NCI-H2107 (cell line): Measurements from ENCODE around the gene PYCARD.
A peak's percentile ranks its signal among the peaks of the same experiment; 100 is the strongest.
"Not testable (repeated sequence)": the region's sequence is repeated elsewhere in the genome, so short reads cannot be mapped to it uniquely, and the experiment has no call there.

Experiments
- DNase-seq: peaks from one replicate; lab custom pipeline; 2025; lab: John Stamatoyannopoulos, UW

Gene PYCARD

DNA sequence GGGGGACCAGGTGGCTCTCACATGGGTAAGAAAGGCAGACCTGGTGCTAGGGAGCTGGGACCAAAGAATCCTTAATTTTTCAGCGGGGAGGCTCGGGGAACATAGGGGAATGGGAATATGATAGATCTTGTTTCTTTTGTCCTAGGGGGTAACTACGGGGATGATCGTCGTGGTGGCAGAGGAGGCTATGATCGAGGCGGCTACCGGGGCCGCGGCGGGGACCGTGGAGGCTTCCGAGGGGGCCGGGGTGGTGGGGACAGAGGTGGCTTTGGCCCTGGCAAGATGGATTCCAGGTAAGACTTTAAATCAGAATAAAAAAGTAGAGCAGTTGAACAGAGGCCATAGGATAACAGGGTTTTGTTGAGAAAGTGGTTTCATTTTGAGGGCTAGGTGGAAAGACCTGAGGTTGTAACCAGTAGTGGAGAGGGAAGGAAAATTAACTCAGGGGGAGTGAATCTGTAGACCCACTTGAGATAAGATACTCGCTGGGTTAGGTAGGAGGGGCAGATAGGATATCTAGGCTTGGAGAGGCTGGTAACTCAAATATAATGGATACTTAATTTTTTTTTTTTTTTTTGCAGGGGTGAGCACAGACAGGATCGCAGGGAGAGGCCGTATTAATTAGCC is 11.6 kb downstream of the PYCARD start:
- no peak for DNase-seq

- DNase-seq = no peak
These were observed 12.5 kb downstream of the PYCARD start for GRCh38 chr16:31190061-31190460.

DNA sequence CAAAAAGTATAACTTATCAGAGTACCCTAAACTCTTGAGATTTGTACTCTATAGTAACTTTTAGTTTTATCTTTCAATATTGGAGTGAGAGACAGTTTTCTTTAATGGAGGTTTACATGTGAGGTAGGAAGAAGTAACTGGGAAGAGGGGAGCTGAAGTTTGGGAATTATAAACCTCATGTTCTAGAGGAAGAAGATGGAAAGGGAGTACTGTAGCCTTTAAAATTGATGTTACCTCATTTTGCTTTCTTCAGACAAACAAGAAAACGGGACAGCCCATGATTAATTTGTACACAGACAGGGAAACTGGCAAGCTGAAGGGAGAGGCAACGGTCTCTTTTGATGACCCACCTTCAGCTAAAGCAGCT is 13.2 kb downstream of the PYCARD start:
- no peak for DNase-seq

- no peak for DNase-seq
These were observed 13.8 kb downstream of the PYCARD start for GRCh38 chr16:31188450-31189411.

DNA sequence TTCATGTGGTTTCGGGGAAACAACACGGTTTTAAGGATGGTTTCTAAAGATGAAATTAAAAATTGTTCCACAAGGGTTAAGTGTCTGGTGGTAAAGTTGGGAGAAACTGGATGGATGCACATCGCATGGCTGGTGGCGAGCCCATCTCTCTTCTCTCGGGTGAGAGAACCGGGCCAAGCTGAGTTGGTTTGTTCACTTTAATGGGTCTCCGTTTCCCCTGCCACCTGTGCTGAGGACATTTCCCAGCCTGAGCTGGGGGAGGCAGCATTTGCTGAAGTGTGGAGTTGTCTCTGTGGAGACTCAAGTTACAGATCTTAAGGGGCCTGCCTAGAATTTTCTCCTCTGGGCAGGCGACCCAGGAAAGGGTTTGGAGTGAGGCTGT is 14.8 kb downstream of the PYCARD start:
- no peak for DNase-seq

- DNase-seq = no peak
These were observed 15.4 kb downstream of the PYCARD start for GRCh38 chr16:31186930-31187807.

- DNase-seq = no peak
These were observed 16.4 kb downstream of the PYCARD start for GRCh38 chr16:31186176-31186575.

DNA sequence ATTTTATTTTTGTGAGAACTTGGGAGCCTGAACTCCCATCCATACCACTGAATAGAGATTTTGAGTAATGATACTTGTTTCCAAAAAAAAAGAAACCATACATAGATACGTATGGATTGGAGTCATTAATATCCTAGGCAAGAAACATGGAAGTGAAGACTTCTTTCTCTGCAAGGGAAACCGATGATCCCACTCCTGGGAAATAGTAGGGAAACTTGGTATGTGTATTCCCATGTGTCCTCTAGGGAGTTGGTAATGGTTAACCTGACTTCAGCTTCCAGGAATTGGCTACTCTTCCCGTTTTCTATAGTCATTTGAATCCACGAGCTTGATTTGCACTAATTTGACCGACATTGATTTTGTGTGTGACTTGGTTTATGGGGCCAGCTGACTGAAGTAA is 17.2 kb downstream of the PYCARD start:
- no peak for DNase-seq

DNA sequence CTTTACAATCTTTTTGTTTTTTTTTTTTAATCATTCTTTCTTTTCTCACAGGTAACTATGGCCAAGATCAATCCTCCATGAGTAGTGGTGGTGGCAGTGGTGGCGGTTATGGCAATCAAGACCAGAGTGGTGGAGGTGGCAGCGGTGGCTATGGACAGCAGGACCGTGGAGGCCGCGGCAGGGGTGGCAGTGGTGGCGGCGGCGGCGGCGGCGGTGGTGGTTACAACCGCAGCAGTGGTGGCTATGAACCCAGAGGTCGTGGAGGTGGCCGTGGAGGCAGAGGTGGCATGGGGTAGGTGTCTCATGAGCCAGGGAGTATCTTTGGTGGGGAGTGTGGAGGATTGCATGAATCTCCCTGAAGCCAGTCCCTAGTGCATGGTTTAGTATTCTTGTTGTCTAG is 17.7 kb downstream of the PYCARD start:
- DNase-seq = no peak

GRCh38 chr16:31183432-31184428 is 18.8 kb downstream of the PYCARD start:
- DNase-seq = no peak

DNA sequence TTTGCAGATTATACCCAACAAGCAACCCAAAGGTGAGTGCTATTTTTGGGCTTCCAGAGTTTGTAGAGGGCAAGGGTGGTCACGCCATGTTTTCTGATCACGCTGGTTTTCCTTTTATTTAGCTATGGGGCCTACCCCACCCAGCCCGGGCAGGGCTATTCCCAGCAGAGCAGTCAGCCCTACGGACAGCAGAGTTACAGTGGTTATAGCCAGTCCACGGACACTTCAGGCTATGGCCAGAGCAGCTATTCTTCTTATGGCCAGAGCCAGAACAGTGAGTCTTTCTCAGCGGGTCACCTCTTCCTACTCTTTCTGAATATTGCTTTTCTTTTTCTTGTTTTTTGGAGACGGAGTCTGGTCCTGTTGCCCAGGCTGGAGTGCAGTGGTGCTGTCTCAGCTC is 20.2 kb downstream of the PYCARD start:
- no peak for DNase-seq

DNA sequence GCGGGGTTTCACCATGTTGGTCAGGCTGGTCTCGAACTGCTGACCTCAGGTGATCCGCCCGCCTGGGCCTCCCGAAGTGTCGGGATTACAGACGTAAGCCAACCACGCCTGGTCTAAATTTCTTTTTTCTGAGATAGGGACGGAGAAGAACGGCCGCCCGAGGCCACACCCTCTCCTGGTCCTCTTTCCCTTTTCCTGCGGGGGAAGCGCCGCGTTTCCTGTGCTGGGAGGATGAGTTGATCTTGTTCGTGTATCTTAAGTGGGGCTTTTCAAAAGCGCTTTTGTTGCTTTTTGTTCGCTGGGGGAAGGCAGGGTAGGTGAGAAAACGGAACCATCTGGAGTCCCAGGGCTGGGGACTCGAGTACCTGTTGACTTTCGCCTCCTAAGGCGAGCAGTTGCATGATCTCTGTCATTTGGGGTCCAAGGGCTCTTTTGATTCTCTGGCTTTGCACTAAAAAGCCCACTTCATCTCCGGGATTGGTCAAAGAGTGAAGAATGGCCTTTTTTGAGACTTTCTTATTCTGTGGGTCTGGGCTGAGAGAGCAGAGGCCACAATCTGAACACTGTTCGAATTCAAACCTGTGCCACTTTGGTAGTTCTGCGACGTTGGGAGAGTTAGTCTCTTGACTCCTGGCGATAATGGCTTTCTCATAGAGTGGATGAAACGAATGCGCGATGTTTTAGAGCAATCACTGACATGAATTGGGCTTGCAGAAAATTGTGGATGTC is 21.3 kb downstream of the PYCARD start:
- DNase-seq = no peak

DNA sequence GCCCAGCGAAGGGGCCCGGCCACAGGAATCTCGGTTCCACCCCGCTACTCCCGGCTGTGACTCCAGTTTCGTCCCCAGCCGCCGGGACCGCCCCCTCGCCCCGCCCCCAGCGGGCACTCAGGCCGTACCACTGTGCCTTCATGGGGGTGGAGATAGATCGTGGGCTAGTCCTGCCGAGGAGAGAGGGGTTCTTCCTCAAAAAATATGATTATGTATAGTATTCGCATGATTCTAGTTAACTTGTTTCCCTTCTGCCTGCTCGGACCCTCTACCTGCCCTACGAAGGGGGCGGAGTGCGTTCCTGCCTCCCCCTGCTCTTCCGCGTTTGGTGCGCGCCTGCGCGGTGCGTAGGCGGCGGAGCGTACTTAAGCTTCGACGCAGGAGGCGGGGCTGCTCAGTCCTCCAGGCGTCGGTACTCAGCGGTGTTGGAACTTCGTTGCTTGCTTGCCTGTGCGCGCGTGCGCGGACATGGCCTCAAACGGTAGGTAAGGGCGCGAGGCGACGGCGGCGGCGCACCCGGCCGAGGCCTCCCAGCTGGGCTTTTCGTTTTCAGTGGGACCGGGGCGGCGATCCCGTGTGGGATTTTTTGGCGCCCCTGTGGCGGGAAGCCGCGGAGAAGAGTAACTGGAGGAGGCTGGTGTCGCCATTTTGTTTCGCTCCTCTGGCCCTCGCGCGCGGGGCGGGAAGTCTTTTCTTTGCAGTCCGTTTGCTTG is 22.7 kb downstream of the PYCARD start, which contains the start of gene FUS:
TSS of gene FUS (plus strand) at position 393 of the 713 bp plus-strand sequence. CDS start at position 469, 76 bp downstream.
- DNase-seq = peak; percentile 75

DNA sequence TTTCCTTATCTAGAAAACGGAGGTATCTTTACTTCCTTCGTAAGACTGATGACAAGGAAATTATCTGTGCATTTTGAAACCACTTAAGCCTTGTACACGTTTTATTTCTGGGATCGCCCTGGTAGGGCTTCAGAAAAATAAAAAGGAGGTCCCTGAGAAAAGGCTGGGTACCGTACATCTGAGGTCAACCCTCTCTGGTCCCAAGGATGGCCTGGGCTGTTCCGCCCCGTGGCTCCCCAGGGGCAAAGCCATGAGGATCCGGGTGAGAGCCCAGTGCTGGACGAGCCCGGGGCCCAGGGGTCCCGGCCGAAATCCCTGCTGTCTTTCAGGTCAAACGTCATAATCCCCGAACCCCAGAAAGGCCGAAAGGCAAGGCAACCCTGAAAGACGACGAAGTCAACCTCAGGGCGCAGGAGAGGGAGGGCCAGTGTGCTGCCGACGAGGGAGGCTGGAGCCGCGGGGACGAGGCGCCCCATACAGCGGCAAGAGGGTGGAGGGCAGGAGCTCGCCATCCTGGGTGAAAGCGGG is 23.3 kb downstream of the PYCARD start:
- DNase-seq = no peak

DNA sequence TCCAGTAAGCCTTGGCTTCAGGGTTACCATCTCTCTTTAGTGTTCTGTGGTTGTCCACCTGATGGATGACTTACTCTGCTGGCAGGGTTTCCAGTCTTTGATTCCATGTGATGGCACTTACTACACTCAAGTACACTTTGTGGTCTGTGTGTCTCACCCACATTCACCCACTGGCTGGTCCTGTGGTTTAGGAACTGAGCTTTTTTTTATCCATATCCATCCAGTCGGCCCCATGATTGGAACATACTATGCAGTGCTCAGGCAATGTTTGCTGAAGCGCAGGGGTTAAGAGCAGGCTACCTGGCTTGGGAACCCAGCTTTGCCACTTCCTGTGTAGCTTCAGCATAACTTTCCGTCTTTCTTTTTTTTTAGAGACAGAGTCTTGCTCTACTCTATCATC is 25.4 kb downstream of the PYCARD start:
- DNase-seq = peak; percentile 47

GRCh38 chr16:31170048-31170447 is 32.5 kb downstream of the PYCARD start:
- not testable (repeated sequence) for DNase-seq

DNA sequence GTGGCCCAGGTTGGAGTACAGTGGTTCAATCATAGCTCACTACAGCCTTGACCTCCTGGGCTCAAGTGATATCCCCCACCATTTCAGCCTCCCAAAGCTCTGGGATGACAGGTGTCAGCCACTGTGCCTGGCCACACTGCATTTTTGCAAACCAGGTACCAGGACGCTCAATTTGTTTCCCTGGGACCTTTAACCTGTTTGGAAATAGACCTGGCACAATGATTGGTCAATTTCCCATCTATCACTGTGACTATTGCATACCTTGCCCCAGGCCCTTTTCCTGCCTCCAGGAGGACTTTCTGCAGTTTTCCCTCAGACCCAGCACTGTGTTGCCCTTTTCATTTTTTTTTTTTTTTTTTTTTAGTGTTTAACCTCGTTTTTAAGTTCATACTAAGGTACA is 33.7 kb downstream of the PYCARD start:
- no peak for DNase-seq

GRCh38 chr16:31167315-31167714 is 35.2 kb downstream of the PYCARD start:
- DNase-seq = no peak

DNA sequence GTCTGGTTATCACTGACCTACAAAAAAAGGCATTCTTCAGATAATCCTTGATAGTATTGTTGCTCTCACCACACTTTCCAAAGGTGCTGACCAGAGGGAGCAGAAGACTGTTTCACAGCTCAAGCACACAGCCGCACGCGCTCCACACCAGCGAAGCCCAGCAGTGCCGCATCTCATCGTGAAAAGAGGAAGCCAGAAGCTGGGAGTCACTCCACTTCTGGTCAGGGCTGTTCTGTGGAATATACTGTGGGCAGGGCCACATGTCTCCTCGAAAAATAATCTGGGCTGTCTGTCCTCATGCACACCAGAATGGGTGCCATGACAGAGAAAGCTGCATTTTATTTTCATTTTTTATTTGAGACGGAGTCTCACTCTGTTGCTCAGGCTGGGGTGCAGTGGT is 45.4 kb downstream of the PYCARD start:
- DNase-seq = no peak
